ENCODE measurements around the gene NACC1.

- TF ChIP-seq, protein P1, sequence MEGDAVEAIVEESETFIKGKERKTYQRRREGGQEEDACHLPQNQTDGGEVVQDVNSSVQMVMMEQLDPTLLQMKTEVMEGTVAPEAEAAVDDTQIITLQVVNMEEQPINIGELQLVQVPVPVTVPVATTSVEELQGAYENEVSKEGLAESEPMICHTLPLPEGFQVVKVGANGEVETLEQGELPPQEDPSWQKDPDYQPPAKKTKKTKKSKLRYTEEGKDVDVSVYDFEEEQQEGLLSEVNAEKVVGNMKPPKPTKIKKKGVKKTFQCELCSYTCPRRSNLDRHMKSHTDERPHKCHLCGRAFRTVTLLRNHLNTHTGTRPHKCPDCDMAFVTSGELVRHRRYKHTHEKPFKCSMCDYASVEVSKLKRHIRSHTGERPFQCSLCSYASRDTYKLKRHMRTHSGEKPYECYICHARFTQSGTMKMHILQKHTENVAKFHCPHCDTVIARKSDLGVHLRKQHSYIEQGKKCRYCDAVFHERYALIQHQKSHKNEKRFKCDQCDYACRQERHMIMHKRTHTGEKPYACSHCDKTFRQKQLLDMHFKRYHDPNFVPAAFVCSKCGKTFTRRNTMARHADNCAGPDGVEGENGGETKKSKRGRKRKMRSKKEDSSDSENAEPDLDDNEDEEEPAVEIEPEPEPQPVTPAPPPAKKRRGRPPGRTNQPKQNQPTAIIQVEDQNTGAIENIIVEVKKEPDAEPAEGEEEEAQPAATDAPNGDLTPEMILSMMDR (conservative IDR thresholded peaks at IDR 0.05; ENCODE audit: low read depth, low read length), result no peak
- TF ChIP-seq EZH2 (IDR thresholded peaks at IDR 0.05; ENCODE audit: borderline replicate concordance, low read depth, low read length, poor library complexity, severe bottlenecking), result no peak
Measured at GRCh38 chr19:13160557-13160956, 42.5 kb downstream of the NACC1 start.

Data from A673 (cell line).